Testis (tissue), 2 donors: ENCODE measurements around the gene FBXL17.

Source experiments
- POLR2A ChIP-seq: fragments of 450-650 bp; IDR thresholded peaks from one replicate; pipeline ENCODE4 v1.6.1; 2017; ENCODE audit warnings: antibody characterized with exemption, mild to moderate bottlenecking, moderate library complexity
- TF ChIP-seq, protein P1 (sequence below), 3 experiments: fragments of 450-650 bp in 2 of 3; fragments of 200-600 bp in 1 of 3; sonication (generic) in 1 of 3; IDR thresholded peaks; one replicate each; pipeline ENCODE4 v1.5.1; 2016 to 2019; ENCODE audit warnings: antibody characterized with exemption in 3 of 3, mild to moderate bottlenecking in 2 of 3, moderate library complexity in 1 of 3

GRCh38 chr5:107809201-107810034 lies 572.5 kb downstream of the FBXL17 start:
- no peak for TF ChIP-seq POLR2A
- TF ChIP-seq, protein P1, sequence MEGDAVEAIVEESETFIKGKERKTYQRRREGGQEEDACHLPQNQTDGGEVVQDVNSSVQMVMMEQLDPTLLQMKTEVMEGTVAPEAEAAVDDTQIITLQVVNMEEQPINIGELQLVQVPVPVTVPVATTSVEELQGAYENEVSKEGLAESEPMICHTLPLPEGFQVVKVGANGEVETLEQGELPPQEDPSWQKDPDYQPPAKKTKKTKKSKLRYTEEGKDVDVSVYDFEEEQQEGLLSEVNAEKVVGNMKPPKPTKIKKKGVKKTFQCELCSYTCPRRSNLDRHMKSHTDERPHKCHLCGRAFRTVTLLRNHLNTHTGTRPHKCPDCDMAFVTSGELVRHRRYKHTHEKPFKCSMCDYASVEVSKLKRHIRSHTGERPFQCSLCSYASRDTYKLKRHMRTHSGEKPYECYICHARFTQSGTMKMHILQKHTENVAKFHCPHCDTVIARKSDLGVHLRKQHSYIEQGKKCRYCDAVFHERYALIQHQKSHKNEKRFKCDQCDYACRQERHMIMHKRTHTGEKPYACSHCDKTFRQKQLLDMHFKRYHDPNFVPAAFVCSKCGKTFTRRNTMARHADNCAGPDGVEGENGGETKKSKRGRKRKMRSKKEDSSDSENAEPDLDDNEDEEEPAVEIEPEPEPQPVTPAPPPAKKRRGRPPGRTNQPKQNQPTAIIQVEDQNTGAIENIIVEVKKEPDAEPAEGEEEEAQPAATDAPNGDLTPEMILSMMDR (IDR thresholded peaks at IDR 0.05): no peak
